Lower leg skin (tissue), 4 donors: ENCODE data around the gene NELL1. TPM values are rescaled to one million over a fixed set of nuclear protein-coding genes. Genes with fewer than 3 reads are reported as not detected.

Experiments
- DNase-seq, 2 donors: peaks; one replicate each; pipeline ENCODE4 v3.0.0-alpha.2; 2019; ENCODE audit warnings: low spot score in 2 of 2
- H3K4me3 ChIP-seq: fragments of 200-600 bp; sonication (generic); 2 replicates; pipeline ENCODE4 v1.5.1; 2017; ENCODE audit warnings: mild to moderate bottlenecking, low read depth; ENCODE audit not compliant: poor library complexity, severe bottlenecking
- CTCF ChIP-seq, 3 donors: fragments of 450-650 bp; IDR thresholded peaks; one replicate each; pipeline ENCODE4 v1.5.1; 2016; ENCODE audit warnings: antibody characterized with exemption in 3 of 3, mild to moderate bottlenecking in 3 of 3, moderate library complexity in 2 of 3
- POLR2A ChIP-seq, 2 donors: fragments of 450-650 bp; IDR thresholded peaks; one replicate each; pipeline ENCODE4 v1.6.1; 2016 to 2017; ENCODE audit warnings: antibody characterized with exemption in 2 of 2, mild to moderate bottlenecking in 1 of 2, moderate library complexity in 1 of 2
- WGBS, 2 donors: methylation state at CpG; one replicate each; pipeline ENCODE4 v1.1.5; 2018; 5-methylcytosine and 5-hydroxymethylcytosine counted together
- intact Hi-C: fragments of 100-400 bp; cut with DNase I; formaldehyde crosslinking; loops from one replicate; pipeline ENCODE4 v1.15.0; 2023; ENCODE audit warnings: low total_unique reads
- total RNA-seq, 4 donors: library from RNA; depleted of rRNA; stranded (reverse); fragments of >200 nt; gene quantifications; one replicate each; pipeline ENCODE4 v1.1.0, GENCODE V29; 2016

NELL1 gene
- total RNA-seq, 4 donors from 2014 or later, result 0.12 to 0.29 (median 0.14) TPM

GRCh38 chr11:21321530-21321929 is 652.1 kb downstream of the NELL1 start:
- WGBS, 2 donors, result 51 to 59% methylated on average over 1 of the region's 1 CpG
- H3K4me3 ChIP-seq, result no peak overlapping the region
- no peak for DNase-seq
- intact Hi-C loops, result no loop called here
- TF ChIP-seq POLR2A (IDR thresholded peaks at IDR 0.05) (no peak), CTCF (IDR thresholded peaks at IDR 0.05) (no peak)

GRCh38 chr11:21323617-21324016 is 654.2 kb downstream of the NELL1 start:
- 91% methylated on average over 2 of the region's 2 CpGs for WGBS, 2 donors
- no peak for DNase-seq
- intact Hi-C loops, result no loop called here
- H3K4me3 ChIP-seq, result no peak overlapping the region
- TF ChIP-seq POLR2A (IDR thresholded peaks at IDR 0.05) (no peak), CTCF (IDR thresholded peaks at IDR 0.05) (no peak)

DNA sequence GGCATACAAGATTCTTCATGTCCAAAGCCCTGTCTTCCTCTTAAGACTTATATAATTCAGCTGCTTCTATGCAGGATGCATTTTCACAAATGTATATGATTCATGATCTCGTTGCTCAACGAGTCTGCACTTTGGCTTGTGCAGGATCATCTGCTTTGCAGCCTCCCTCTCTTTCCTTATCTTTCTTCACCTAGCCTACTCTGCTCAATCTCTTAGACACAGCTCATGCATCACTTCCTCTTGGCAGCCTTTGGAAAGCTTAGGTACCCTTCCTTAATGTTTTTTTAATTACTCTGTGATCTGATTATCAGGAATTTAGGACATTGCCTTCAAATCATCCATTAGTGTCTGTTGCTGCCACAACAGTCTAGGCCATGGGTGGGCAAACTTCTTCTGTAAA is 673.8 kb downstream of the NELL1 start:
- no peak for DNase-seq
- intact Hi-C loops, result no loop called here
- 33 to 34% methylated on average over 2 of the region's 2 CpGs for WGBS, 2 donors
- TF ChIP-seq POLR2A (IDR thresholded peaks at IDR 0.05), result no peak
- TF ChIP-seq CTCF (IDR thresholded peaks at IDR 0.05), result no peak
- no peak overlapping the region for H3K4me3 ChIP-seq

DNA sequence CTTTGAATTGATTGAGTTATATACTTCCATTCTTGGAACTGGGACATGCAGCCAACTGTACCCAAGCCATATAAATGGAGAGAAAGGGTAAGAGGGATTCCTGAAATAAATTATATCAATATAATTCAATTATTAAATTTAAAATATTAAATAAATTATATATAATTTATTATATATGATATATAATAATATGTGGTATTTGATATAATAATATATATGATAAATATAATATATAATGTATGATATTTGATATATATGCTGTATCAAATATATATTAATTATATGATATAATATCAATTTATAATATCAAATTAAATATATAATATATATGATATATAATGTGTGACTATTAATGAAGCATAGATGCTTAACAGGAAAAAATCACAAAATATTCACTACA is 677.0 kb downstream of the NELL1 start:
- no peak for TF ChIP-seq POLR2A (IDR thresholded peaks at IDR 0.05)
- no peak for TF ChIP-seq CTCF (IDR thresholded peaks at IDR 0.05)
- DNase-seq, result no peak
- intact Hi-C loops, result no loop called here

DNA sequence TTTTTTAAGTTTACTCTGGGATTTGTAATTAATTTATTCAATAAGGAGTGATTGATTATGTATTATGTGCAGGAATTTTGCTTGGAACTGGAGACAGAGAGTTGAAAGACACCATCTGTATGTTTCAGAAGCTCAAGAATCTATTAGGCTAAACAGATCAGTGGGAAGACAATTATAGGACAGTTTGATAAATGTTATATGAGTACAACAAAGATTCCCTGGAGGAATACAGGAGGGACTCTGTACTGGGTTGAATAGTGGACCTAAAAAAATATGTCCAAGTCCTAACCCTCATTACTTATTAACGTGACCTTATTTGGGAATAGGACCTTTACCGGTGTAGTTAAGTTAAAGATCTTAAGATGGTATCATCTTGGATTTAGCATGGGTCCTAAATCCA is 681.2 kb downstream of the NELL1 start:
- intact Hi-C loops, result no loop called here
- H3K4me3 ChIP-seq, result no peak overlapping the region
- DNase-seq, result no peak
- no peak for TF ChIP-seq CTCF (IDR thresholded peaks at IDR 0.05)
- no peak for TF ChIP-seq POLR2A (IDR thresholded peaks at IDR 0.05)
- WGBS, 2 donors, result 87 to 88% methylated on average over 2 of the region's 2 CpGs

More for the DNA sequence above, 677.0 kb downstream of the NELL1 start:
- no peak overlapping the region for H3K4me3 ChIP-seq

- intact Hi-C loops, result no loop called here
- no peak for DNase-seq
- 58 to 77% methylated on average over 5 of the region's 5 CpGs for WGBS, 2 donors
- no peak overlapping the region for H3K4me3 ChIP-seq
- TF ChIP-seq CTCF (IDR thresholded peaks at IDR 0.05) (no peak), POLR2A (IDR thresholded peaks at IDR 0.05) (no peak)
Observed at GRCh38 chr11:21353425-21353824, 684.0 kb downstream of the NELL1 start.
